HG03521 (cell line): ENCODE measurements around the gene GALNT17.

Experiments
- ATAC-seq: cut with Tn5 transposase; IDR thresholded peaks from one replicate; pipeline ENCODE4 v1.9.1; 2021; ENCODE audit warnings: mild to moderate bottlenecking, moderate library complexity; ENCODE audit not compliant: unreplicated experiment

Gene GALNT17

GRCh38 chr7:71442492-71443190 lies 310.7 kb downstream of the GALNT17 start:
- ATAC-seq: no peak

DNA sequence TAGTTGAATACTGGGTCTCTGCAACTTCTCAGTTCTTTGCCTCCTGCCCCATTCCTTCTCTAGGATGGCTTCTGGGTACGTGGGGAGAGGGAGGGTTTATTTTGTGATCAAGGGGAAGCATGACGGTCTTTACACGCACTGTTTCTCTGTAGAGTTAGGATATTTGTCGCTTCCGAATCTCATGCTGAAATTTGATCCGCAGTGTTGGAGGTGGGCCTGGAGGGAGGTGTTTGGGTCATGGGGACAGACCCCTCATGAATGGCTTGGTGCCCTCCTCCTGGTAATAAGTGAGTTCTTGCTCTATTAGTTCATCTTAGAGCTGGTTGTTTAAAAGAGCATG lies 311.2 kb downstream of the GALNT17 start:
- no peak for ATAC-seq

DNA sequence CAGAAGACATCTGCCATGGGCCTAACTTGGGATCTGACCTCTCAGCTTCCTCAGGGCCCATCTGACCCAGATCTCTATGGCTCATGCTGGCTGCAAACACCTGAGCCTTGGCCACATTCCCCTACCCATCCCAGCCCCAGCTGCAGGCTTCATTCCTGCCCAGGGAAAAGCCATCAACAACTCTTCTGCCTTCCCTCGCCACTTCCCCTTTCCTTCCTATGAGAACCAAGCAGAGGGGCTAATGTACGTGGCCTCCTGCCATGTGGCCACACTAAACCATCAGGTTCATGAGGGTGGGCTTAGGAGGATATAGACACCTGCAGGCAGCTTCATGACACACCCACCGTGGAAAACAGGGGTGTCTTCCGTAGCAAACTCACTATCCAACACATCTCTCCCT lies 312.2 kb downstream of the GALNT17 start:
- ATAC-seq: no peak

DNA sequence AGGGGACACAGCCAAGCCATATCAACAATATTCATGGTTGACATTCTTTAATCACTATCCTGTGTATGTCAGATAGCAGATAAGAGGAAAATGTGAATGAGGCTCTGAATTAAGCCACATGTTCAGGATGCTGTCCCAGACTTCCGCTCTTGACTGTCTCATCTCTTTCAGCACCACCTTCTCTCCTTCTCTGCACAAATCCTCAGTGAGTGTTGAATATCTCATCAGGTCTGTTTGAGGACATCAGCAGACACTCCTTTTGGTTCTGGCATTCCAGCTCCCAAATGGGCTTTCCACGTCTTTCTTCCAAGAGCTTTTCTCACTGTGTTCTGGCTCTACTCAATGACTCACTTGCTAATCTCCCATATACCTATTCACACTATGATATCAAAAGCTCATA lies 321.7 kb downstream of the GALNT17 start:
- no peak for ATAC-seq

GRCh38 chr7:71454981-71455380 lies 323.0 kb downstream of the GALNT17 start:
- ATAC-seq: no peak

DNA sequence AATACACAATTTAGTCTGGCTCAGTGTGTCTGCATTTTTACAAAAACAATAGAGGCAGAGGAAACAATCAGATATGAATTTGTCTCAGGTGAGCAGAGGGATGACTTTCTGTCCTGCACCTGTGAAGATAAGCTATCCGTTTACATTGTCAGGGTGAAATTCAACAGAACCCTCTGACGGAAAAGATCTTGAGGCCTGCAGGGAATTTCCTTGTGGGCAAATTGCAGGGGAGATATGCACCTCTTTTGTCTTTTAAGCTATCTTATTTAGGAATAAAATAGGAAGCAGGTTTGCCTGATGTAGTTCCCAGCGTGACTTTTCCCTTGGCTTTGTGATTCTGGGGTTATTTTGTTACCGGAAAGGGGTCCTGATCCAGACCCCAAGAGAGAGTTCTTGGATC lies 325.1 kb downstream of the GALNT17 start:
- ATAC-seq: no peak

GRCh38 chr7:71457846-71458590 lies 326.1 kb downstream of the GALNT17 start:
- no peak for ATAC-seq

- ATAC-seq: no peak
Measured at GRCh38 chr7:71459132-71459531, 327.2 kb downstream of the GALNT17 start.

- no peak for ATAC-seq
Measured at GRCh38 chr7:71461572-71461971, 329.6 kb downstream of the GALNT17 start.

- ATAC-seq: no peak
Measured at GRCh38 chr7:71465741-71466189, 333.8 kb downstream of the GALNT17 start.

GRCh38 chr7:71466448-71467145 lies 334.7 kb downstream of the GALNT17 start:
- no peak for ATAC-seq

GRCh38 chr7:71470326-71470725 lies 338.4 kb downstream of the GALNT17 start:
- no peak for ATAC-seq

DNA sequence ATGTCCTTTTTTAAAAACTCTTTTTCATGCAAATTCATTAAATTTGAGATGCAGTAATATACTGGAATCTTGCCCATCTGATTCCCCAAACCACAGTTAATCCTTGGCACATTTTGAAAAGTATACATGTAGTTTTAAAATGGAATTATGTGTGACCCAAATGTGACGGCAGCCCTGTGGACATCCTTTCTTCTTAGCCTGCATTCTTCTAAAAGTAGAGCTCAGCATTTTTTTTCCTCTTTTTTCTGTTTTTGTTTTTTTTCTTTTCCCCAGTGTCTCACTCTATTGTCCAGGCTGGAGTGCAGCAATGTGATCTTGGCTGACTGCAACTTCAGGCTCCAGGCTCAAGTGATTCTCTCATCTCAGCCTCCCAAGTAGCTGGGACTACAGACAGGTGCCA lies 338.9 kb downstream of the GALNT17 start:
- ATAC-seq: no peak

GRCh38 chr7:71472962-71473361 lies 341.0 kb downstream of the GALNT17 start:
- no peak for ATAC-seq

DNA sequence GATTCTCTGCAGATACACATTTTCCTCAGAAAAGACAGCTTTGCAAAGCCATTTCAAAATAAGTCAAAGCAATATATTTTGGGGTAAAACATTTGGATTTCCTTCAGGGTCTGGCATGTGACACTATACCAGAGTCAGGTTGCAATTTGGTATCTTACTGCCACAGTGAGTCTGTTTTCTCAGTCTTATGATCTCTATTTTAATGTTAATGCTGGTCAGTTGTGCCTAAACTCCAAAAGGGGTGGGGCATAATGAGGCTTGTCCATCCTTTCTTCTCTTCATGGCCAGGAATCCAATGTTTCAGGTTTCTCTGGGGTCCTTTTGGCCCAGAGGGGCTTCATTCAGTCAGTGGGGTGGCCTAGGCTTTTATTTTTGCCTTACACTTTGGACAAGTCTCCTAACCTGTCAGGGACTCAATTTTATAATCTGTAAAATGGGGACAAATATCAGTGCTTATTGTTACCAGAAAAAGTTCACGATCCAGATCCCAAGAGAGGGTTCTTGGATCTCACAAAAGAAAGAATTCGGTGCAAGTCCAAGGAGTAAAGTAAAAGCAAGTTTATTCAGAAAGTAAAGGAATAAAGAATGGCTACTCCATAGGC lies 341.5 kb downstream of the GALNT17 start:
- no peak for ATAC-seq

- no peak for ATAC-seq
Measured at GRCh38 chr7:71477441-71477840, 345.5 kb downstream of the GALNT17 start.

DNA sequence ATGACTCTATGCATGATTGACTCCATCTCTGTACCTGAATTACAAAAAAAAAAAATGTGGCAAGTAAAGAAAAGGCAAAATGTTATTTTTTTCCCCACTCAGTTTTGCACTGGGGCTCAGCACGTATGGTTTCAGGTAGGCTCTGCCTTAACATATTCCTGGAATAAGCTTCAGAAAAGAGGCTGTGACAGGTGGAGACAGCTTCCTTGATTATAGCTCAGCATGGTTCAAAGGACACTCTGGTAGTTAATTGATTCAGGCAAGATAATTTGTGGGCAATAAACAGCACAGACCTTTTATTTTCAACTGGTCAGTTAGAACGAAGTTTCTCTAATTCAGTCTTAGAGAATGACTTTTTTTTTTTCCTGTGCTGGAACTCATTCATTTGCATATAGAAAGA lies 347.3 kb downstream of the GALNT17 start:
- no peak for ATAC-seq

GRCh38 chr7:71480791-71481190 lies 348.8 kb downstream of the GALNT17 start:
- ATAC-seq: no peak

- ATAC-seq: no peak
Measured at GRCh38 chr7:71482284-71482683, 350.3 kb downstream of the GALNT17 start.

DNA sequence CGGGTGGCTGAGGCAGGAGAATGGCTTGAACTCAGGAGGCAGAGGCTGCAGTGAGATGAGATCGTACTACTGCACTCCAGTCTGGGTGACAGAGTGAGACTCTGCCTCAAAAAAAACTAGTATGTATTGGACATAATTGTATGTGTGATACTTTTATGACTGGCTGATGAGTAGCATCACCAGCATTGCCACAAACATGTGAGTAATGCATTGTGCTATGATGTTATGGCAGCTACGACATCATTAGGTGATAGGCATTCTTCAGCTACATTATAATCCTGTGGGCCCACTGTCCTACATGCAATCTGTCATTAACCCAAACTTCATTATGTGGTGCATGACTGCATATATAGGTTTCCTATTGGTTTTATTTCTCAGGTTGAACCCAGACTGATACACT lies 352.4 kb downstream of the GALNT17 start:
- no peak for ATAC-seq

GRCh38 chr7:71485586-71485985 lies 353.6 kb downstream of the GALNT17 start:
- ATAC-seq: no peak

- no peak for ATAC-seq
Measured at GRCh38 chr7:71486414-71486813, 354.5 kb downstream of the GALNT17 start.
